Umbilical cord (tissue), 2 donors: ENCODE measurements around the gene PLEKHA6. TPM values are rescaled to one million over a fixed set of nuclear protein-coding genes. Genes with fewer than 3 reads are reported as not detected.

Experiments
- DNase-seq: peaks from one replicate; pipeline ENCODE4 v3.0.0-alpha.2; 2015; ENCODE audit warnings: low spot score
- total RNA-seq: library from RNA; depleted of rRNA; stranded (reverse); fragments of >200 nt; gene quantifications from one replicate; pipeline ENCODE4 v1.2.3, GENCODE V29; 2014; ENCODE audit warnings: low replicate concordance; ENCODE audit not compliant: insufficient read depth

PLEKHA6 gene
- total RNA-seq, 1 donor from 2014 or later: 4.3 TPM

DNA sequence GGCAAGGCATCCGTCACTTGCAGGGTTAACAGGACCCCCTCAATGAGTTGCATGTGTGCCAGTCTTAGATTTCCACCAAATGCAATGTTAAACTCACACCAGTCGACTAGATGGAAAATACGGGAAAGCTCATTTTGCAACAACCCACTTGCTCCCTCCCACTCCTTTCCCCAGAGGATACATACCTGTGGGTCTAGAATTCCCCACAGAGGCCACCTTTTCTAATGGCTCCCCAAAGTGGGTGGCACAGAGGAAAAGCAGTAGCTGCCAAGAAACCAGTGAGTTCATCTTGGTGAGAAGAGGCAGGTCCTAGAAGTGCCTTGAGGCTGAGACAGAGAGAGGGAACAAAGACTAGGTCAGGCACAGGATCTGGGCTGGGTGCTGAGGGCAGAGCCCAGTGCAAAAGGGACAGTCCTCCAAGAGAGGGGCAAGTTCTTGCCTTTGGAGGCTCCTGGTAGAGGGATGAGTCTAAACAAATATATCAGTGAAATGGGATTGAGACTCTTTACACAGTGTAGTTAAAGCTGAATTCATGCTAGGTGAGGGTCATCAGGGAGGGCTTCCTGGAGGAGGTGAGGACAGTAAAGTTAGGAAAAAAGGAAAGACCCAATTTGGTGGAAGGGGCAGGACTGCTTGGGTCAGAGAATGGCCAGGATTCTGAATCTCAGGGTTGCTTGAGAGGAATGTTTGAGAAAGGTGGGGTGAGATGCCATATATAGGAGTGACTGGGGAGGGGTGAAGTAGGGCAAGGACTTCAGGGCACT lies 167.0 kb downstream of the PLEKHA6 start:
- no peak for DNase-seq

DNA sequence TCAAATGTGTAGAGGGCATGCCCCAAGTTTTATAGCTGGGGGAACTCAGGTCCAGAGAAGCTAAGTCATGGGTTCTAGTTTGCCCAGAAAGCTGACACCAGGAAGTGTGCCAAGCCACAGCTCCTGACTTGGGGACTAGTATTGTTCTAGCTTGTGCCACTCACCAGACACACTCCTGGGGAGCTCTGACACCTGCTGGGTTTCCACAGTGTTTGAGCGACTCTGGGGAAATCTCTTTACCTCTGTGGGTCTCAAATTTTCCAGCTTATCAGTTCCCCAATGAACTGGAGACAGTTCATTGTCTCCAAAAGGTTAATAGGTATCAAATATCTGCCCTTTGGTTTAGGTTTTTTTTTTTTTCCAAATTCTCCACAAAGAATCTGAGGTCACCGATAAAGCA lies 167.7 kb downstream of the PLEKHA6 start:
- DNase-seq: no peak

DNA sequence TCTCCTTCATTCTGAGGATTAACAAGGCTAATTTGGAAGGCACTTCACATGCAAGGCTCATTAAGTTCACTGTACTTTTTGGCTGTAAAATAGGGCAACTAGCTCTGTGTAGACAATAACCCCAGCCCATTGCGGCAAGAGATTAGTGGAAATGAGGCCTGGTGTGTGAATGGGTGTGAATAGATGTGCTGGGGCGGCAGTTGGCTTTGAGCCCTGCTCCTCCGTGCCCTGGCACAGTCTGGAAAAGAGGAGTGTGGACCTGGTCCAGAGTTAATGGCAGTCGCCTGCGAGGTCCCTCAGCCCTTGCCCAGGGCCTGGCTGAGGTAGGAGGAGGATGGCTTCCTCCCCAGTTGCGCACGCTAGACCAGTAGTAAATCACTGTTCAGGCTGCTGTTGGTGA lies 168.3 kb downstream of the PLEKHA6 start:
- DNase-seq: no peak

DNA sequence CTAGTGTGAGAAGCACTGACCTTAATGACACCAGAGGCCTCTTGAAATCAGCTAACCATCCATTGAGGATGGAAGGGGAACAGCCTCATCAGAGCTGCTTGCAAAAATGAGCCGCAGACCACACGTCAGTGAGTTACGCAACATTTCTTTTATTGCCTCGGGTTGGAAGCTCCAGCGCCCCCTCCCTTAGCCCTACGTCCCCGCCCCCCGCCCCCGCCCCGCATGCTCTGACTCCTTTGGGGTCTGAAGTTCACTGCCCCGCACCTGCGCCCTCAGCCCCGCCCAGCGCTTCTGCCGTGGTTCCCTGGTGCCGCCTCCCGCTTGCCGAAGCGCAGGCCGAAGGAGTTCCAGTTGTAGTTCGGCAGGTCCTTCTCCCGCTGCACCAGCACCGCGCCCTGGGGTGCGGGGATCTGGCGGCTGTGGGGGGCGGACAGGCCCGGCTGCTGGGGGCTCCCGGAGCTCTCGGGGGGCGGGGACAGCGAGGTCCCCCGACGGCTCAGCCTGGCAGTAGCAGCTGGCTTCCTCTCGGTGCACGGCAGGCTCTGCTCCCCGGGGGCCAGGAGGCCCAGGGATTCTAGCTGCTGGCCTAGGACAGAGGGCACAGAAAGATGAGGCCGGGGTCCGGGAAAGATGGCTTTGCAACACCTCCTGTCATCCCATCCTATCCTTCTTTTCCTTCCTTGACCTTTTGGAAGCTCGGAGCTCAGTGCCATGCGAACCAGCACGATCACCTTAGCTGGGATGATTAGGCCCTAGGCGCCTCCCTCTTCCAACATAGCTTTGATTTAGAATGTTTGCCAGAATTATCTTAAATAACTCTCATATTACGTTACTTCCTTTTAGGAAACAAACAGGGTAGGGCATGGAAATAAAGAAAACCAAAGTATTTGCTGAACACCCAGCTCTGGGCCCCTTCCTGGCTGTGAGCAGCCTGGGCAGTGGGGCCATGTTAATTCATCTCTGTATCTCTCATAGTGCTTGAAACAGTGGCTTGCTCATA lies 169.2 kb downstream of the PLEKHA6 start:
- DNase-seq: peak; percentile 76

DNA sequence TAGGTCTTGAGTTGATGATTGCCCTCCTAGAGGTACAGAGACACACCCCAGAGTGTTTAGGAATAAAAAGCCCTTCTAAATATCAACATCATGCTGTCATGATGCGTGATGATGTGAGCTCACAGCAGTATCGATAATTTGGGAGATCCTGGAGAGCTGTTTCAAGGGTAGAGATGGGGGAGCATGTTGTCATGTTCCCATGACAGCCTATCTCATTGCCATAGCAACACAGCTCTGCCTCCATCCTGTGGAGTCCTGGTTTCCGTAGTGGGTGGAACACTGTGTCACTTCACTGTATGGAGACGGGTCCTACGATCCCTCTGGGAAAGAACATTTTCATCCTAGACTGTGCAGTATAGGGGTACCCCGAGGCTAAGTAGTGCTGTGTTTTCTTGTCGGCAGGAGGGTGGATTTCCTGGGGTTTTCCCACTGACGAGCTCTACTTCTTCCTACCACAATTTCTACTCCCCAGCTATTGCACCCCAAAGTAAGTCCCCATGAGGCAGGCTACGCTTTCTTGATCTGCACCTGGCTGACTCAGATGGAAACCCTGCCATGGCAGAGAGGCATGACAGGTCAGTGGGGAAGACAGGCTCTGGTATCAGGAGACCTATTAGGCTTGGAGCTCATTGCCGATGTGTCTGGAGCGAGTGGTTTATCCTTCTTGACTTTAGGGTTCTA lies 170.6 kb downstream of the PLEKHA6 start:
- no peak for DNase-seq

DNA sequence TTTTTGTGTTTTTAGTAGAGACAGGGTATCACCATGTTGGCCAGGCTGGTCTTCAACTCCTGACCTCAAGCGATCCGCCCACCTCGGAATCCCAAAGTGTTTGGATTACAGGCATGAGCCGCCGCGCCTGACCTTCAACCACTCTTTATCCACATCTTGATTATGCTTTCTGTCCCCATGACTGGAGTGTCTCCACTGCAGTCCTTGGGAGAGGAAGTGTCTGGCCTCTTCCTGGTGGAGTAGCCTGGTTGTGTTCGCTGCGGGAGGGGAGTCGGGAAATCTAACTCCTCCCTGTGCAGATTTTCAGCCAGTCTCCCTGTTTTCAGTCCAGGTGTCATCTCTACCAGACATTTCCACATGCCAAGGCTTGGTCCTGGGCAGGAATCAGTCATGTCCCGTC lies 173.1 kb downstream of the PLEKHA6 start:
- no peak for DNase-seq

DNA sequence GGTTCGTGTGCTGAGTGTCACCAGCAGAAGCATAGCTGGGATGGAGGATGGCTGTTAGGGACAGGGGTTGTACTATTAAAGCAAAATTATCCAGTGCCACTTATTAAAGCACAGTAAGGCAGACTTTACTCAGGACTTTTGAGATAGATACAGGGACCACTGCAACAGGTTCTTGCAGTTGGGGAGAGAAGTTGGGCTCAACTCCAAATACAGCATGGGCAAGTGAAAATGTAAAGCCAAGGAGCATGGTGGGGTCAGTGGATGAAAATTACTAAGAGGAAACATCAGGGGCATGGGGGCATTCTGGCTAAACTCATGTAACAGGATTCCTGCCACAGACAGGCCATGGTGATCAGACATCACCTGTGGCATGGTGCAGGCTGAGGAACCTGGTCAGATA lies 178.6 kb downstream of the PLEKHA6 start:
- no peak for DNase-seq

DNA sequence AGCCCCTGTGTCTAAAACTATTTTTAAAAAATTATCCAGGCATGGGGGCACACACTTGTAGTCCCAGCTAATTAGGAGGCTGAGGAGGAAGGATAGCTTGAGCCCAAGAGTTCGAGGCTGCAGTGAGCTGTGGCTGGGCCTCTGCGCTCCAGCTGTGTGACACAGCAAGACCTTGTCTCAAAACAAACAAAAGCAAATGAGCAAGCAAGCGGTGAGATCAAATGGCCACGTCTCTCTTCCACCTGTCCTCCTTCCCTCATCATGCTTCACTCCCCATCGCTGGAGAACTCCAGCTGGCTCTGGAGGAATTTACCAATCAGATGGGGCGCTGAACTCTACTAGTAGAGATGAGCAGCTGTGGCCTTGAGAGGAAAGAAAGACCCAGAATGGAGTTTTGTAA lies 179.6 kb downstream of the PLEKHA6 start:
- no peak for DNase-seq

DNA sequence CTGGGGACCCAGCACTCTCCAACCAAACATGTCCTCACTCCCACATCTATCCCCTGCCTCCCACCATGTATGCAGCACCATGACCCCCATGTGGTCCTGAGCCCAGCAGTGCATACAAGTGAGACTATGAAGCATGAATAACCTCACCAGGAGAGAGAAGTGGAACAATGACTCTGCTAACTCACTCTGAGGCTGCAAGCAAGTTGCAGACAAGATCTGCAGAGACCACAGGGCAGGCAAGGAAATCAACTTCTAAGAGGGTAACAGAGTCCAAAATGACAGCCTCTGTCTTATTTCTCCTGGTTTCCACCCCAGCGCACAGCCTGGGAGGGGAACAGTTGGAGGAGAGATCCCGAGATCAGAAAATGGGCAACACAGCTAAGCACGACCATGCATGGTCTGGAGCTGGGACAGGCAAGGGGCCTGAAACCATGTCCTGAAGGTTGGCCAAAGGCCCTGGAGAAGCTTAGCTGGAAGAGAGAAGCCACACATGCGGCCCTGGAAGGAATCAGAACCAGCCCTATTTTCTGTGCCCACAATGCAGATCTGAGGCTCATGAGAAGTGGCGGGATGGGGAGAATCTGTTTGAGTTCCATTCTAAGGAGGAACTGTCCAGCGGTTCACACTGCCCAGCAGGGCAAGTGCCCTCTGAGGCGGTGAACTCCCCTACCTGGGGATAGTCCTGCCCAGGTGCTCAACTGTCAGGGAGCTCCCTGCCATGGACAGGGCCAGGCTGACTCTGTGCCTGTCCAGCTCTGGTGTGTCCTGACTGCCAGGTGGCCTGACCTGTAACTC lies 181.0 kb downstream of the PLEKHA6 start:
- DNase-seq: no peak

DNA sequence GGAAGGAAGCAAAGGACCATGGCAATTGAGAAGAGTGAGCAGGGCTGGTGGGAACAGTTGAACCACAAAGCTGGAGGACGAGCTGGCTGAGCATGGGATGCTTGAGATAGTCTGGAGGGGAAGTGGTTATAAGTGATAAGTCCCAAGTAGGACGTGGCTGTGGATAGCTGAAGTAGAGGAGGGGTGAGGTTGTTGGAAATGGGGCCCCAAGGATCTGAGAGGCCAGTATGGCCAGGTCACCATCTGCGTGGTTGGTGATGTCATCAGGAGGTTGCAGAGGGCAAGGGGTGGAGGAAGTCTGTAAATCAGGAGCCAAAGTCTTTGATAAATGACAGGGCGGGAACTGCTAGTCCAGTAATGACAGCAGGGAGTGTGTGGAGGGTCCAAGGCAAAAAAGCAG lies 182.6 kb downstream of the PLEKHA6 start:
- DNase-seq: no peak

DNA sequence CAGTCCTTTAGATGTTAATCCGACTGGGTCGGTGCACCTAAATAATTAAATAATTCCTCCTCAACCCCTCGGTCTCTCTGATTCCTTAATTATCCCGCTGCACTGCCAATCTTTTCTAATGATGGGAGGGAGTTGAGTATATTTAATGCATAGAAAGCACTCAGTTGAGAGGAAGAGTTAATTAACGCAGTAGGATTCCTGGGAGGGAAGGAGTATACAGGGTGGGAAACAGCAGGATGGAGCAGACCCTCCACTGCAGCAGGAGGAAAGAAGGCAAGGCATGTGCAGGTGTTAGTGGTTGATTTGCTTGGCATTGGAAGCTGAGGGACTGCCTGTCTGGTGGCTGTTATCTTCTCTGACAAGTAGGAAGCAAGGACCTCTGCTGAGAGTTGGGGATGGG lies 183.7 kb downstream of the PLEKHA6 start:
- no peak for DNase-seq

DNA sequence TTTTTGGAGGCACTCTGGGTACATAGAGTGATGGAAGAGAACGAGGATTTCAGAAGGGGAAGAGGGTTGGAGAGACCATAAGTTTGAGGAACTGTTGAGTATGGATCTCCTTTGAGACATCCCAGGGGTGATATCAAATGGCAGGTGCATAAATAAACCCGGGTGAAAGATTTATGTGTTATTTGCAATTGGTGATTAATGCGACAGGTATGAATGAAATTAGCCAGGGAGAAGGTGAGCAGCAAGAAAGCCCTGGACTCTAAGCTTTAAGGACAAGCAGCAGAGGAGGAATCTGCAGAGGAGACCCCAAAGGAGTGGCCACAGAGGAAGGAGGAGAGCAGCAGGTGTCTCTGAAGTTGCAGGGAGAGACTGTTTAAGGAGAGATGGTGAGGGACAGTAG lies 184.8 kb downstream of the PLEKHA6 start:
- DNase-seq: no peak

DNA sequence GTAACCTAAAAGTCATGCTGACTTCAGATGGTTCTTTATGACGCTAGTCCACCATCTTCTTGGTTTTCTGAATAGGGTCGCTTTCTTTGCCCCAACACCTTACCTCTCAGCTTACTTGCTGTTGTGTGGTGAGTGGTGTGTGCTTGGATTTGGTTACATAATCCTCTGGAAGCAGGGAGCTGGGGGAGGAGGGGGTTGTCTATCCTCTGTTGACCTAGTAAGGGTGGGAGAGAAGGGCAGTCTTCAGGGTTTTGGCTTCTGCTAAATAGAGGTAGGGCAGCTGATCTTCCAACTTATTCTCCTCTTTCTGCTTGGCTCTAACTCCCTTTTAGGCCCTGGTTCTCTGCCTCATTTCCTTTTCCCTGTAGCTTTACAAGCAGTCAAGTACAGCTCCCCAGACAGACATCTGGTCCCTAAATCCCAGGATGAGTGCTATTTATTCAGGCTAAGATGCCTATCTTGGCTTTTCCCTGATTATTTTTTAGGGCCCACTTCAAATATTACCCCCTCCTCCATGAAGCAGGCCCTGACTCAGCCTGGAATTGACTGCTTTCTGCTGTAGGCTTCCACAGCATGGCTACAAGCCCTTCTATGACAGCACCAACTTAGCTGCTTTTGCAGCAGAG lies 187.2 kb downstream of the PLEKHA6 start:
- DNase-seq: peak; percentile 65

DNA sequence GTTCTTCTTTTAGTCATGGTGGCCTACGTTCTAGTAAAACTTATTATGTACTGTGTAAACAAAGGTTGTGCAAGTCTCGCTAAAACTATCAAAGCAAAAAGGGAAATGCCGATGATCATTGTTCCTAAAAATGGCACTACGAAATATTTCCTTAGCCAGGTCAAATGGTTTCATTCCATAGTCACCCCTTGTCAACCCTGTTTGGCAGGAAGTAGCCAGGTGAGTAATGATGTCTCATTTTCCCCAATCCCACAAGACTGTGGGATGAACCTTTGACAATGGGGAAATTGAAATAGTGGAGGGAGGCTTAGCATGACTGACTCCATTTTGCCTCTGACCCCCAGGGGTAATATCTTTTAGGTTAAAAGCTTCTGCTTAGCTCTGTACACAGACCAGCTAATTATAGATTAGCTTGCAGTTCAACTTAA lies 188.0 kb downstream of the PLEKHA6 start:
- DNase-seq: no peak

DNA sequence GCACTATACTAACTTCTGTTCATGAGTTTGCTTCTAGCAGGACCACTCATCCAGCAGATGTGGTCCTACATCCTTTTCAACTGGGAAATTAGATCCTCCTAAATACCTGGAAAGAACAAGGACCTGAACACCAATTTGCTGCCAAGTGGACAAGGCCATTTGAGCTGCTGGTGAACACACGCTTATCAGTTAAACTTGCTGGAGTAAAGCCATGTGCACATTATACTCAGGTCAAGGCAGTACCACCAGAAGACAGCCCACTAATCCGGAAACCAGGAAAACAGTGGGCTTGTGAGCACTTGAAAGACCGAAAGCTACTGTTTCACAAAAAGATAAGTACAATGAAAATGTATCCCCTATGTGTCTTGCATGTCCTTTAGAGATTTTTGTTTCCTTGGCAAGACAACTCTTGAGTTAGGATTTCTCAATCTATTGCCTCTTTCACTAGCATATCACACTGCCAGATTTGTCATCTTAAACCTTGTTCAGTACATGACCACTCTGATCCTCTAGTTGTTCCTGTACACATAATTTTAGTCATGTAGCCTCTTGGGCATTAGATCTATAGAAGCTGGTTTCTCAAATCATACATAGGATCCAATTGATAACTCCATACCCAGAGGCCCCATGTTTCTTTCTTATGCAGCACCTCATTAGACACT lies 189.1 kb downstream of the PLEKHA6 start:
- DNase-seq: no peak

DNA sequence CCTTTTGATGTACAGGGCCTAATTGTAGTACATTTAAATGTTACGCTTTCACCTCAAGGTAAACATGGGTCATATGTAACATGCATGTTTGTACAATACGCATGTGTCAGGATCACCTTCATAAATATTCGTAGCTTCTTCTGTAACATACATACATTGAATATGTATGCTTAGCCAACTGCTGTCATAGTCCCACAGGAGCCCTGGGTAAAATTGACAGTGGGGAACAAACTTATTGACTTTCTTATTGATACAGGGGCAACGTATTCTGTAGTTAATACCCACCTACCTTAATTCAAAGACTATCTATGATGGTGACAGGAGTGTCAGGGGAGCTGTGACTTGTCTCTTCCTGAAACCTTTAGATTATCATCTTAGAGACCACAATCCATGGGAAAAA lies 189.9 kb downstream of the PLEKHA6 start:
- DNase-seq: no peak
